ENCODE measurements around the gene CLEC19A. TPM values are rescaled to one million over a fixed set of nuclear protein-coding genes. Genes with fewer than 3 reads are reported as not detected.

The CLEC19A gene
- total RNA-seq, 1 donor from 2014 or later, result not detected

GRCh38 chr16:19283637-19284036 is 1.9 kb upstream of the CLEC19A start:
- Mint-ChIP-seq H3K27me3 (ENCODE audit: unreplicated experiment) (no peaks in the 10 kb centered on the region), H3K9me3 (ENCODE audit: unreplicated experiment) (peaks cover 2% of the 10 kb centered on the region), H3K36me3 (ENCODE audit: unreplicated experiment) (no peaks in the 10 kb centered on the region), H3K4me3 (ENCODE audit: unreplicated experiment) (no peak overlapping the region), H3K4me1 (ENCODE audit: unreplicated experiment) (no peaks in the 10 kb centered on the region), H3K27ac (ENCODE audit: unreplicated experiment) (no peak overlapping the region)
- TF ChIP-seq CTCF (IDR thresholded peaks at IDR 0.05), result no peak
- DNase-seq (ENCODE audit: extremely low spot score, unreplicated experiment), result no peak

GRCh38 chr16:19284207-19284606 is 1.3 kb upstream of the CLEC19A start:
- TF ChIP-seq CTCF (IDR thresholded peaks at IDR 0.05), result no peak
- Mint-ChIP-seq H3K9me3 (ENCODE audit: unreplicated experiment) (no peaks in the 10 kb centered on the region), H3K36me3 (ENCODE audit: unreplicated experiment) (no peaks in the 10 kb centered on the region), H3K27ac (ENCODE audit: unreplicated experiment) (no peak overlapping the region), H3K4me1 (ENCODE audit: unreplicated experiment) (no peaks in the 10 kb centered on the region), H3K4me3 (ENCODE audit: unreplicated experiment) (no peak overlapping the region), H3K27me3 (ENCODE audit: unreplicated experiment) (no peaks in the 10 kb centered on the region)
- no peak for DNase-seq (ENCODE audit: extremely low spot score, unreplicated experiment)

GRCh38 chr16:19286827-19287226 is 1.3 kb downstream of the CLEC19A start:
- TF ChIP-seq CTCF (IDR thresholded peaks at IDR 0.05), result no peak
- no peak for DNase-seq (ENCODE audit: extremely low spot score, unreplicated experiment)
- Mint-ChIP-seq H3K4me3 (ENCODE audit: unreplicated experiment) (no peak overlapping the region), H3K4me1 (ENCODE audit: unreplicated experiment) (no peaks in the 10 kb centered on the region), H3K27ac (ENCODE audit: unreplicated experiment) (no peak overlapping the region), H3K9me3 (ENCODE audit: unreplicated experiment) (no peaks in the 10 kb centered on the region), H3K27me3 (ENCODE audit: unreplicated experiment) (no peaks in the 10 kb centered on the region), H3K36me3 (ENCODE audit: unreplicated experiment) (no peaks in the 10 kb centered on the region)

GRCh38 chr16:19287241-19287640 is 1.7 kb downstream of the CLEC19A start:
- H3K27me3 Mint-ChIP-seq (ENCODE audit: unreplicated experiment), result no peaks in the 10 kb centered on the region
- no peak overlapping the region for H3K4me3 Mint-ChIP-seq (ENCODE audit: unreplicated experiment)
- H3K27ac Mint-ChIP-seq (ENCODE audit: unreplicated experiment), result no peak overlapping the region
- DNase-seq (ENCODE audit: extremely low spot score, unreplicated experiment), result no peak
- H3K9me3 Mint-ChIP-seq (ENCODE audit: unreplicated experiment), result no peaks in the 10 kb centered on the region
- TF ChIP-seq CTCF (IDR thresholded peaks at IDR 0.05), result no peak
- H3K4me1 Mint-ChIP-seq (ENCODE audit: unreplicated experiment), result no peaks in the 10 kb centered on the region
- no peaks in the 10 kb centered on the region for H3K36me3 Mint-ChIP-seq (ENCODE audit: unreplicated experiment)

GRCh38 chr16:19288872-19289799 is 3.6 kb downstream of the CLEC19A start:
- Mint-ChIP-seq H3K36me3 (ENCODE audit: unreplicated experiment) (no peaks in the 10 kb centered on the region), H3K4me3 (ENCODE audit: unreplicated experiment) (no peak overlapping the region), H3K9me3 (ENCODE audit: unreplicated experiment) (no peaks in the 10 kb centered on the region), H3K4me1 (ENCODE audit: unreplicated experiment) (no peaks in the 10 kb centered on the region), H3K27me3 (ENCODE audit: unreplicated experiment) (no peaks in the 10 kb centered on the region), H3K27ac (ENCODE audit: unreplicated experiment) (no peak overlapping the region)
- no peak for DNase-seq (ENCODE audit: extremely low spot score, unreplicated experiment)
- no peak for TF ChIP-seq CTCF (IDR thresholded peaks at IDR 0.05)

All from osteocyte (in vitro differentiated cells).